SKM-1 treated with dmso at 0.1 percent for 144 hours (cell line): Measurements from ENCODE around the gene NLGN1.

Experiments
- DNase-seq: peaks from one replicate; lab custom pipeline; 2025; ENCODE audit not compliant: unreplicated experiment; lab: John Stamatoyannopoulos, UW

The NLGN1 gene

DNA sequence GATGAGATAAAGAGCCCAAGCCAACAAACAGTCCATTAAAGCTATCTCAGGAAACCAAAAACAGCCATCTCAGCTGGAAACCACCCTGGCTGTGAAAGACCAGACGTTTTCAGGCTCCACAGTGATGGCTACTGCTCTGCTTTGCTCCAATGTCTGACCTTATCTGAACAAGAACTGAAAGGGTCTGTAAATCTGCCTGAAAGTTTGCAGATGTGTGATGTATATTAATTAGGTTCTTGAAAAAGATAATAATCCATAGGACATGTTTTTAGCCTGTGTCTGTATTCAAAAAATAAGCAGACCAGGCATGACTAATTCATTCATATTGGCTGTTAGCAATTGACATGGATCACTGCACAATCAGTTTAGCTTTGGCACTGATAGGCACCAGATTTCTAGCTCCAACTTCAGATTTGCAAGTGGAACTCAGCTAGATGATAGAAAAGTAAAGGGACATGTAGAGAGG lies 850.2 kb downstream of the NLGN1 start:
- DNase-seq: no peak

GRCh38 chr3:174251681-174252080 lies 854.1 kb downstream of the NLGN1 start:
- no peak for DNase-seq

GRCh38 chr3:174253196-174253823 lies 855.8 kb downstream of the NLGN1 start:
- DNase-seq: no peak

- no peak for DNase-seq
Observed at GRCh38 chr3:174253940-174254339, 856.4 kb downstream of the NLGN1 start.

- DNase-seq: no peak
Observed at GRCh38 chr3:174255454-174255853, 857.9 kb downstream of the NLGN1 start.

DNA sequence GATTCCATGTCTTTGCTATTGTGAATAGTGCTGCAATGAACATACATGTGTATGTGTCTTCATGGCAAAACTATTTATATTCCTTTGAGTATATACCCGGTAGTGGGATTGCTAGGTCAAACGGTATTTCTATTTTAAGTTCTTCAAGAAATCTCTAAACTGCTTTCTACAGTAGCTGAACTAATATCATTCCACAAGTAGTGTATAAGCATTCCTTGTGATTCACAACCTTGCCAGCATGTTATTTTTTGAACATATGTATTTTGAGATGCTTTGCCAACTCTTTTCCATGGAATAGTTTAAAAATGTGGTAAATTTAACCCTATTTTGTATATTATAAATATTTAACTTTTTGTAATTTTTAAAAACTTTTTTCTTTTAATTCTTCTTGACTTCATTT lies 868.9 kb downstream of the NLGN1 start:
- DNase-seq: no peak

DNA sequence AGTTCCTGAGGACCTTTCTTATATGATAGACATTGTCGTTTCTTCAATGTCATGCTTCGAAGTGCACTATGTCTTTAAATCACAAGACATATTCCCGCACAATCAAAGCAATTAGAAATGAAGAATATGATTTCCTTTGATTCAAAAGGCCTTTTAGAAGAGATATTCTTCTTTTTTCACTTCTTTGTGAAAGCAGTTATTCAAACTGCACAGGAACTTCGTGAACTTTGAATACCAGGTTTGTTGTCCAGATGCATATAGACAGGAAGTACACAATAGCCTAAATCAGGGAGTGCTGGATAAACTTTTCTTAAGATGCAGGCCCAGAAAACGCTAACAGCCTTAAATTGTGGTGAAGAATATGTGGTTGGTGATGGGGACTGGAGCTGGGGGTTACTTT lies 870.5 kb downstream of the NLGN1 start:
- DNase-seq: no peak

- no peak for DNase-seq
Observed at GRCh38 chr3:174268586-174268985, 871.0 kb downstream of the NLGN1 start.

- DNase-seq: no peak
Observed at GRCh38 chr3:174270841-174271240, 873.3 kb downstream of the NLGN1 start.

DNA sequence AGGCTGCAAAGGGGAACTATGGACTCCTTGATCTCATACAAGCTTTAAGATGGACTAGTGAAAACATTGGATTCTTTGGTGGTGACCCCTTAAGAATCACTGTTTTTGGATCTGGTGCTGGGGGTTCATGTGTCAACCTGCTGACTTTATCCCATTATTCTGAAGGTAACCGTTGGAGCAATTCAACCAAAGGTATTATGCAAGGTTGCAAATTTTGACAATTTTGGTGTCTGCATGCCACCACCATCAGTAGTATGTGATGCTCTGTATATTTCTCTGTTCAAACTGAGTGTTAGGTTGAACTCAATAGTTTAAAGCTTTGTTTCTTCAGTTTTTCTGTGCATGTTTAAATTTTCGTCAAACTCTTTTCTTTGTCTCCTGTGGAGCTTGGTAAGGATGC lies 877.8 kb downstream of the NLGN1 start:
- DNase-seq: no peak

DNA sequence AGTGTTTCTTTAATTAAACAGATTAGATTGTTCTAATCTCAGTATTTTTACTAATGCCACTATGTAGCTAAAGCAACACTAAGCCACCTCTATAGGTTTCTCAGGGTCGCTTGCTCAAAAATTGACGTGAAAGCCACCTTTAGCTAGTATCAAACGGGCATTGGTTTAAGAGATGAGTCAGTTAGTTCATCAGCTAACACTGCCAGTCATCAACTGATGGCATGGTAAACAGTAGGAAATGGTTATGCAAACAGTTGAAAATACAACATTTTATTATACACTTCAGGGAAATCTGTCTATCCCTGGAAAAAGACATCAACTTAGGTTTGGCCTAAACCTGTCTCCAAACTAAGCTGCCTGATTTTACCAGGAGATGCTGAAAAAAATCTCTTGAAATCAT lies 879.3 kb downstream of the NLGN1 start:
- DNase-seq: no peak

DNA sequence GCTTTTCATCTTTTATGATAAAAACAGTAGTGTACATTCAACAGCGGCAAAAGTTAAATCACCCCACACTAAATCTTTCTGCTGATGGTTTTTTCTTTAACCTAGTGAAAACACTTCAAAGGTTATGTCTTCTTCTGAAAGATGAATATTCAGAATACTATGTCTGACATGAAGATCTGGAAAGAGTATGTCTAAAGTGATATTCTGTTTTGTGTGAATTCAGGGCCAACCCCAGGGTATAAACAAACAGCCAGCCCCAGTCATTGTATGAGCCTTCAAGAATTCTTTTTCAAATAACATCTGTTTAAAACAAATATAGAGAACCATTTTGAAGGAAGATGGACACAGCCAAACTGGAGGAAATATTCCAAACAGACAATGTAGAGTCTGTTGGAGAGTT lies 880.5 kb downstream of the NLGN1 start:
- DNase-seq: no peak

DNA sequence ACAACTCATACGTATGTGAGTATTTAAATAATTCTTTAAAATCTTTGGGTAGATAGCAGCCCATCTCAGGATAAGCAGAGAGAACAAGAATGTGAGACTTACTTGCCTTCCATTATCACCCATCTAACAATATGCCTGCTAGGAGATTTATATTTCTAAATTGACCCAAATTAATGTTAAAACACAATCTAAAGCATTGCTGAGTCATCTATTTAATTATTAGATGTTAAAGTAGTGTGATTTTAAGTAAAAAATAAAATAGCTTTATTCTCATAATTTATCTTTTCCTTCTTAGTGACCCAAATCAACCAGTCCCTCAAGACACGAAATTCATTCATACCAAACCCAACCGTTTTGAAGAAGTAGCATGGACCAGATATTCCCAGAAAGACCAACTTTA lies 882.6 kb downstream of the NLGN1 start:
- DNase-seq: no peak

GRCh38 chr3:174285242-174285864 lies 887.8 kb downstream of the NLGN1 start:
- no peak for DNase-seq

DNA sequence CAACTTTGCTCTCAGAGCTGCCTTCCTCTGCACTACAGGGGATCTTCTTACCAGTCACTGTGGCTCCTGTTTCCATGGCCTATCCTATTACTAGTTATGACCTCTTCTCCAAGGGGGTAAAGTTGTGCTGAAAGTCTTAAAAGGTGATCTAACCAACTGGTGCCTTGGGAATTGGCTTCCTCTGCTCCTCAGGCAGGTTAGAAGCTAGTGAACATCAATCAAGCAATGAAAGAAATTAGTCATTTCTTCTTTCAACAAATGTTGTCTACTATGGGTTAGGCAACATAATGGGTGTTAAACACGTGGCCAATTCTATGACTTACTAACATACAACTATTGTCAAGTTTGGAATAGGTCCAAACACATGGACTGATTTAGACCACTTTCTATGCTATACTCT lies 890.2 kb downstream of the NLGN1 start:
- no peak for DNase-seq

GRCh38 chr3:174294616-174295015 lies 897.1 kb downstream of the NLGN1 start:
- DNase-seq: no peak

- DNase-seq: no peak
Observed at GRCh38 chr3:174295306-174296092, 898.0 kb downstream of the NLGN1 start.

- no peak for DNase-seq
Observed at GRCh38 chr3:174302746-174303315, 905.3 kb downstream of the NLGN1 start.

- no peak for DNase-seq
Observed at GRCh38 chr3:174303907-174304560, 906.5 kb downstream of the NLGN1 start.

DNA sequence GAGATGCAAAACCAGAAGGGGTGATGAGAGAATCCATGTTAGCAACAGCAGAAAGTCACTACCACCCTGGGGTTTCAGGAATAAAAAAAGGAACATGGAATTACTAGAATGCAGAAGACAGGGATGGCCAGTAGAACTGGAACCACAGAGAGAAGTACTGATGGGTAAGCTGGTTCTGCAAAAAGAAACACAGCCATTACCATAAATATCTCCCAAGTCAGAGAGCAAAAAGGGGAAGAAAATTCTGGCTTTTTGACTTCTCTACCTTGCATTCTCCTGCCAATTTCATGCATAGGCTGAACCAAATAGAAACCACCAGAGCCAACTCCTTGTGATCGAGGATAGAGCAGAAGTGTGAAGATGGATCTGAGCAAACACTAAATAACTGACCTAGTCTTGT lies 911.2 kb downstream of the NLGN1 start:
- DNase-seq: no peak

DNA sequence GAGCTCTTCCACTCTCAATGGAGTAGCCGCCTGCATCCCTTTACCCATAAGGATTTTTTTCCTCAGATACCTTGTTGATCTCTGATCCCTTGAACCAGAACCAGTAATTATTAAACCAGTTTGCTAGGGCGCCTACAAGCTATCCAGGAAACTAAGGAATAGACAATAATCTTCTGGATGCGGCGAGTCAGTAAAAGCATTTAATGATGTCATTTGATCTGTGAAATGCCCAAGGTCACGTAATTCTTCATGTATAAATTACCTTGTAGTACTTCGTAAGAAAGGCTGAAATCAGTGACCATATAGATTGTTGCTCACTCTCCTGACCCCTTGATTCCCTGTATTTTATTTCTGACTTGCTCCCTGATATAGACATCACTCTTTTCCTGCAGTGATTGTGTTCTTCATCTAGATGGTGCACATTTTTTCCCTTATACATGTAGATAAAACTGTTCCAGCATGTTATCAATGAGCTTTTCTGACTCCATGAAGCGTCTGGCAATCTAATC lies 913.0 kb downstream of the NLGN1 start:
- no peak for DNase-seq
